ENCODE results near the gene BCOR.

DNA sequence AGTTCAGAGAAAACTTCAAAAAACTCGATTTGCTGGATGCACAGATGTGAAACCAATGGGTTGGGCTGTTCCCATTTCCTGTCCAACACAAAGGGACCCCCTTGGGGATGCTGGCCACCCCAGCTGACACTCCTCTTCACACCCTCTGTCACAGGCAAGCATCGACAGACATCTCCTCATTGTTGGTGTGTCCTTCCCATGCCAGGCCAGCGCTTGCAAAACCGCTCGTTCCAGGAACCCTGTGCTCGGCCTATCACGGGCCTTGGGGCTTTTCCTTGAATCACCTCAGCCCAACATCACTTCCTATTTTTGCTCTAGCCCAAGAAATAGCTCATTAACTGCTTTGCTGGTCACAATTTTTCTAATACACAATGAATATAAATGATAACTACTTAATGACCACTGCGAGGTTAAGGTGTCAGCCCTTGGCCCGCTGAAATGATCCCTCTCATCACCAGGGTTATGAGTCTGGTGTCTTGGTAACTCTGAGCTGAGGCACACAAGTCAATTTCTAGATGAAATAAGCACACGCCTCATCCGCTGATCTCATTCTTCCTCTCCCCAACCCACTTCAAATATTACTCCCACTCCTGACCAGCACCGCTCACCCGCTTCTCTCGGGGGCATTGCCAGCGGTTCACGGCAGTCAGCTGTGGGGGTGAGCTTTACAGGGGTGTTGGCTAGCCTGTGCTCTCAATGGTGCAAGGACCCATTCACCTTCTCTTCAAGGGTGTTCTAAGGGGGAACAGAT lies 32.3 kb downstream of the BCOR start:
- TF ChIP-seq, protein P1, sequence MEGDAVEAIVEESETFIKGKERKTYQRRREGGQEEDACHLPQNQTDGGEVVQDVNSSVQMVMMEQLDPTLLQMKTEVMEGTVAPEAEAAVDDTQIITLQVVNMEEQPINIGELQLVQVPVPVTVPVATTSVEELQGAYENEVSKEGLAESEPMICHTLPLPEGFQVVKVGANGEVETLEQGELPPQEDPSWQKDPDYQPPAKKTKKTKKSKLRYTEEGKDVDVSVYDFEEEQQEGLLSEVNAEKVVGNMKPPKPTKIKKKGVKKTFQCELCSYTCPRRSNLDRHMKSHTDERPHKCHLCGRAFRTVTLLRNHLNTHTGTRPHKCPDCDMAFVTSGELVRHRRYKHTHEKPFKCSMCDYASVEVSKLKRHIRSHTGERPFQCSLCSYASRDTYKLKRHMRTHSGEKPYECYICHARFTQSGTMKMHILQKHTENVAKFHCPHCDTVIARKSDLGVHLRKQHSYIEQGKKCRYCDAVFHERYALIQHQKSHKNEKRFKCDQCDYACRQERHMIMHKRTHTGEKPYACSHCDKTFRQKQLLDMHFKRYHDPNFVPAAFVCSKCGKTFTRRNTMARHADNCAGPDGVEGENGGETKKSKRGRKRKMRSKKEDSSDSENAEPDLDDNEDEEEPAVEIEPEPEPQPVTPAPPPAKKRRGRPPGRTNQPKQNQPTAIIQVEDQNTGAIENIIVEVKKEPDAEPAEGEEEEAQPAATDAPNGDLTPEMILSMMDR (IDR thresholded peaks at IDR 0.05): no peak
- TF ChIP-seq POLR2AphosphoS5 (IDR thresholded peaks at IDR 0.05; ENCODE audit: low read depth, low read length) (no peak), SIN3A (IDR thresholded peaks at IDR 0.05; ENCODE audit: borderline replicate concordance, insufficient read depth, low read depth, low read length) (no peak), TCF7L2 (IDR thresholded peaks at IDR 0.05; ENCODE audit: low read depth, low read length) (no peak)
- TF ChIP-seq, protein P2, sequence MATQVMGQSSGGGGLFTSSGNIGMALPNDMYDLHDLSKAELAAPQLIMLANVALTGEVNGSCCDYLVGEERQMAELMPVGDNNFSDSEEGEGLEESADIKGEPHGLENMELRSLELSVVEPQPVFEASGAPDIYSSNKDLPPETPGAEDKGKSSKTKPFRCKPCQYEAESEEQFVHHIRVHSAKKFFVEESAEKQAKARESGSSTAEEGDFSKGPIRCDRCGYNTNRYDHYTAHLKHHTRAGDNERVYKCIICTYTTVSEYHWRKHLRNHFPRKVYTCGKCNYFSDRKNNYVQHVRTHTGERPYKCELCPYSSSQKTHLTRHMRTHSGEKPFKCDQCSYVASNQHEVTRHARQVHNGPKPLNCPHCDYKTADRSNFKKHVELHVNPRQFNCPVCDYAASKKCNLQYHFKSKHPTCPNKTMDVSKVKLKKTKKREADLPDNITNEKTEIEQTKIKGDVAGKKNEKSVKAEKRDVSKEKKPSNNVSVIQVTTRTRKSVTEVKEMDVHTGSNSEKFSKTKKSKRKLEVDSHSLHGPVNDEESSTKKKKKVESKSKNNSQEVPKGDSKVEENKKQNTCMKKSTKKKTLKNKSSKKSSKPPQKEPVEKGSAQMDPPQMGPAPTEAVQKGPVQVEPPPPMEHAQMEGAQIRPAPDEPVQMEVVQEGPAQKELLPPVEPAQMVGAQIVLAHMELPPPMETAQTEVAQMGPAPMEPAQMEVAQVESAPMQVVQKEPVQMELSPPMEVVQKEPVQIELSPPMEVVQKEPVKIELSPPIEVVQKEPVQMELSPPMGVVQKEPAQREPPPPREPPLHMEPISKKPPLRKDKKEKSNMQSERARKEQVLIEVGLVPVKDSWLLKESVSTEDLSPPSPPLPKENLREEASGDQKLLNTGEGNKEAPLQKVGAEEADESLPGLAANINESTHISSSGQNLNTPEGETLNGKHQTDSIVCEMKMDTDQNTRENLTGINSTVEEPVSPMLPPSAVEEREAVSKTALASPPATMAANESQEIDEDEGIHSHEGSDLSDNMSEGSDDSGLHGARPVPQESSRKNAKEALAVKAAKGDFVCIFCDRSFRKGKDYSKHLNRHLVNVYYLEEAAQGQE (IDR thresholded peaks at IDR 0.05; ENCODE audit: insufficient read depth in 1 of 2, low read depth in 2 of 2, low read length in 1 of 2): no peak
